ENCODE data around the gene RHBDL1. TPM values are rescaled to one million over a fixed set of nuclear protein-coding genes. Genes with fewer than 3 reads are reported as not detected.
A peak's percentile ranks its signal among the peaks of the same experiment; 100 is the strongest.

RHBDL1 gene
- total and polyA plus RNA-seq, 9 of the 15 experiments (the other 6 are each of a cell fraction or from before 2014, with no cell fraction given), result 0.03 to 5.6 (median 1.3) TPM; not detected in 1

- TF ChIP-seq GABPB2 (CRISPR knock-in tag; conservative IDR thresholded peaks at IDR 0.05) (no peak), MBD1 (CRISPR knock-in tag; IDR thresholded peaks at IDR 0.05) (no peak), SREBF2 (CRISPR knock-in tag; IDR thresholded peaks at IDR 0.05) (no peak), ETV5 (CRISPR knock-in tag; IDR thresholded peaks at IDR 0.05; ENCODE audit: low read depth) (no peak; the same call in 1 of the 2 replicates), ZNF121 (CRISPR knock-in tag; conservative IDR thresholded peaks at IDR 0.05) (no peak), HMG20B (CRISPR knock-in tag; IDR thresholded peaks at IDR 0.05) (no peak), MAFG (tag; conservative IDR thresholded peaks at IDR 0.05) (no peak), ZNF280B (CRISPR knock-in tag; IDR thresholded peaks at IDR 0.05) (no peak), ZC3H4 (CRISPR knock-in tag; IDR thresholded peaks at IDR 0.05; ENCODE audit: borderline replicate concordance) (0 out of 2 replicates have a peak, but pooled peaks have one; percentile 59), STAG1 (CRISPR knock-in tag; IDR thresholded peaks at IDR 0.05; ENCODE audit: borderline replicate concordance) (peak; percentile 46; the same call in 1 of the 2 replicates), NFE2 (IDR thresholded peaks at IDR 0.05; ENCODE audit: low read depth) (no peak), RREB1 (CRISPR knock-in tag; IDR thresholded peaks at IDR 0.05) (0 out of 2 replicates have a peak, but pooled peaks have one; percentile 18), ZNF217 (CRISPR knock-in tag; IDR thresholded peaks at IDR 0.05) (no peak), ZNF444 (CRISPR knock-in tag; IDR thresholded peaks at IDR 0.05) (no peak), ZNF41 (CRISPR knock-in tag; conservative IDR thresholded peaks at IDR 0.05) (no peak), CC2D1A (IDR thresholded peaks at IDR 0.05) (no peak), MXI1 (IDR thresholded peaks at IDR 0.05; ENCODE audit: low read depth, low read length) (no peak; the same call in 1 of the 2 replicates), TFAM (CRISPR knock-in tag; conservative IDR thresholded peaks at IDR 0.05) (no peak), PRPF4 (IDR thresholded peaks at IDR 0.05; ENCODE audit: insufficient read depth, low read depth, low read length, poor library complexity, severe bottlenecking) (no peak)
Observed at GRCh38 chr16:720990-721764, 45.7 kb downstream of the RHBDL1 start, which contains the start of gene ANTKMT (continued).

Measured in K562 (cell line).